NOMO-1 treated with dmso at 0.1 percent for 144 hours (cell line): ENCODE results near the gene ABI3.
"Not testable (repeated sequence)": the region's sequence is repeated elsewhere in the genome, so short reads cannot be mapped to it uniquely, and the experiment has no call there.

ENCODE experiments used
- DNase-seq: peaks from one replicate; lab custom pipeline; 2025; ENCODE audit not compliant: unreplicated experiment; lab: John Stamatoyannopoulos, UW

The ABI3 gene

DNA sequence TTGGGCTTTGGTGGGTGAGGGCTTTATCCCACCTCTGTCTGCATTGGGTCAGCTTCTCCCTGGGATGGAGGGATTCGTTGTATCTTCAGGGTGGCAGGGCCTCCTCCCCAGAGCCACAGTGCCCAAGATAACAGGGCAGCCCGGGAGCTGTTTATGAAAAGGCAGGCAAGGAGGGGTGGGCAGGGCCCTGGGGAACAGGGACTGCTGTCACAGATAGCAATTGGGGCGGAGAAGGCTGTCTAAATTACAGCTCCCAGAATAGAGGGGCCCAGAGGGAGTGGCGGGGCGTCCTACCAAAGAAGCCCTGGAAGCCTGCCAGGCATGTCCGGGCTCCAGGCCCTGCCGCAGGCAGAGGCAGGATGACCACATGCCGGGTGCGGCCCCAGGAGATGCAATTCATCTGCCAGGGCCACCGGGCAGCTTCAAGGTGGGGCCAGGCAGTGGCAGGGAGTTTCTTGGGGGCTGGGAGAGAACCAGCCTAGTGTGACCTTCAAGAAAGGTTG is 38.8 kb downstream of the ABI3 start:
- no peak for DNase-seq

DNA sequence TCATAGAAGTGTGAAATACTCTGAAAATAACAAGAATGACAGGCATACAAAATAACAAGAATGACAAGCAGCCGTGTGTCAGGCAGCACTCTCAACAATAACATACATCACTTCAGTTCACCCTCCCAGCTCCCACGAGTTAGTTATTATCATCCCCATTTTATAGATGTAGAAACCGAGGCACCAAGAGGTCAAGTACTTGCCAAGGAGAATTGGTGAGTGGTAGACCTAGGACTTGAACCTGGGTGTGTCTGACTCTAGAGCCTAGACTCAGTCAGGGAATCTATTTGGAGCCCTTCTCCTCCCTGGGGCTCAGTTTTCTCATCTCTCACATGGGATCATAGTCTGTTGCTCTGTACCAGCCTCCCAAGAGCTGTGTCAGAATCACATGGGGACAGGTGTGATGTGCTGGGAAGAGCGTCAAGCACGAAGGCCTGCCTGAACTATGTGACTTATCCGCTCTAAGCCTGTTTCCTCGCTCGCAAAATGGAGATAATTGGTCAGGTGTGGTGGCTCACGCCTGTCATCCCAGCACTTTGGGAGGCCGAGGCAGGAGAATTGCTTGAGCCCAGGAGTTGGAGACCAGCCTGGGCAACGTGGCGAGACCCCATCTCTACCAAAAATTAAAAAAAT is 39.5 kb downstream of the ABI3 start:
- DNase-seq, result no peak

DNA sequence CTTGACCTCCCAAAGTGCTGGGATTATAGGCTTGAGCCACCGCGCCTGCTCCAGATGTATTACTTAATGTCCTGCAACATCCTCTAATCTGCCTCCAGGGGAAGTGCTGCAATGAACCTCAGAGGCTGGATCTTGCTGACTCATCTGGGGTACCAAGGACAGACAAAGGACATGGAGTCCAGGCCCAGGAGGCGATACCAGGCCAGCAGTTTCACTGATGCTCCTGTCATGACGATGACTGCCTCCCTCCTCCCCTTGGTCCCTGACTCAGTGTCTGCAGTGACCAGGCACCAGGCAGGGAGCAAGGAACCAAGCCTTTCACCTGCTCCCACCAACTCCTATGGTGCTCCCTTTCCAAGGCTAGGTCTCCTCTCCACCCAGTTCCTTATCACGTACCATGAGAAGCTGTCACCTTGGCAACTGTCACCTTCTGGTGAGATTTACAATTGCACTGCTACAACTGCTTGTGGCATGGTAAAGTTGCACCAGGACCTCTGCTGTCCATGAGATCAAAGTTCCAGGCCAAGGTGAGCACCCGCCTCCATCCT is 41.7 kb downstream of the ABI3 start:
- peak; percentile 77 for DNase-seq

DNA sequence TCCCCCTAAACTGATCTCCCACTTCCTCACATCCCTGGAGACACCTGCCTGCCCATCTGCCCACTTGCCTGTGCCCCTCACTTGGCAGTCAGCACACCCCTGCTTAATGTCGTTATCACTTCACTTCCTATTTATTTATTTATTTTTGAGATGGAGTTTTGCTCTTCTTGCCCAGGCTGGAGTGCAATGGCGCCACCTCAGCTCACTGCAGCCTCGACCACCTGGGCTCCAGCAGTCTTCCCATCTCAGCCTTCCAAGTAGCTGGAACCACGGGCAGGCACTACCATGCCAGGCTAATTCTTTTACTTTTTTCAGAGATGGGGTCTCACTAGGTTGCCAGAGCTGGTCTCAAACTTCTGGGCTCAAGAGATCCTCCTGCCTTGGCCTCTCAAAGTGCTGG is 43.6 kb downstream of the ABI3 start:
- no peak for DNase-seq

DNA sequence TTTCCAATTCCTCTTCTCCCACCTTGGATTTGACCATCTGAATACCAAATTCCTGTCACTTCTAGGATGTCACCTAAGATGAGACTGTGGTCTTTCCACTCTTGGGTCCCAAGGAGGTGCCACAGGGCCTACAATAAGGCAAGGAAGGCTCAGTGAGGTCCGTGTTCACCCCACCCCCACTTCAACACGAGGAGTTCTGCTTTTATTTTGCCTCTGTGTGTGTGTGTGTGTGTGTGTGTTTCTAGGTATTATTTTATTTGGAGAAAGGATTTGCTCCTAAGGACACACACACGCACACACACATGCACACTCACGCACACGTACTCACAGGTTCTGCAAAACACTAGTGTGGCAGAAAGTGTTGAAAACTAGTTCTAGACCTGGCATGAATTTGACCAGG is 44.6 kb downstream of the ABI3 start:
- no peak for DNase-seq

DNA sequence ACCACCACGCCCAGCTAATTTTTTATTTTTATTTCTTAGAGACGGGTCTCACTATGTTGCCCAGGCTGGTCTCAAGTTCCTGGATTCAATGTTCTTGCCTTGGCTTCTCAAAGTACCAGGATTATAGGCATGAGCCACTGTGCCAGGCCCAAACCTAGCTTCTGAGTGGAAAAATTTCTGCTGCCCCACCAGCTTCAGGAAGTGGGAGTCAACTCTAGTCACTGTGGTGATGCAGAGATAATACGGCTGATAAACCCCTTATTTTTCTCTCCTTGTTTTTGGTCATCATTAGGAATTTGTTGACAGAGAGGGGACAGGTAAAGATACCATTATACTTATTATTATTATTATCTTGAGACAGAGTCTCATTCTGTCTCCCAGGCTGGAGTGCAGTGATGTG is 47.9 kb downstream of the ABI3 start:
- DNase-seq, result no peak

DNA sequence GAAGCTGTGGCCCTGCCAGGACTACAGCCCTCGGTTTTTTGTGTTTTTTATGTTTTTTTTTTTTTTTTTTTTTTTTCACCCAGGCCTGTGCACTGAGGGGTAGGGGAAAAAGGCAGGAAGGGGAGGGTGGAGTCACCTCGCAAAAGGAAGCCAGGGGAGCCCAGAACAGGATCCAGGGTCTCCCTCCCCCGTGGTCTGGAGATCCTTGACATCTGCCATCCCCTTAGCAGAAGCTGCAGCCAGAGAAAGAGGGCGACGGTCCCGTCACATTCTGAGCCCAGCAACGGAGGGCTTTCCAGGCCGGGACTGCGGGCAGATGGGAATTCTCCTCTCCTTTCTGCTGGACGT is 49.1 kb downstream of the ABI3 start:
- DNase-seq, result no peak

DNA sequence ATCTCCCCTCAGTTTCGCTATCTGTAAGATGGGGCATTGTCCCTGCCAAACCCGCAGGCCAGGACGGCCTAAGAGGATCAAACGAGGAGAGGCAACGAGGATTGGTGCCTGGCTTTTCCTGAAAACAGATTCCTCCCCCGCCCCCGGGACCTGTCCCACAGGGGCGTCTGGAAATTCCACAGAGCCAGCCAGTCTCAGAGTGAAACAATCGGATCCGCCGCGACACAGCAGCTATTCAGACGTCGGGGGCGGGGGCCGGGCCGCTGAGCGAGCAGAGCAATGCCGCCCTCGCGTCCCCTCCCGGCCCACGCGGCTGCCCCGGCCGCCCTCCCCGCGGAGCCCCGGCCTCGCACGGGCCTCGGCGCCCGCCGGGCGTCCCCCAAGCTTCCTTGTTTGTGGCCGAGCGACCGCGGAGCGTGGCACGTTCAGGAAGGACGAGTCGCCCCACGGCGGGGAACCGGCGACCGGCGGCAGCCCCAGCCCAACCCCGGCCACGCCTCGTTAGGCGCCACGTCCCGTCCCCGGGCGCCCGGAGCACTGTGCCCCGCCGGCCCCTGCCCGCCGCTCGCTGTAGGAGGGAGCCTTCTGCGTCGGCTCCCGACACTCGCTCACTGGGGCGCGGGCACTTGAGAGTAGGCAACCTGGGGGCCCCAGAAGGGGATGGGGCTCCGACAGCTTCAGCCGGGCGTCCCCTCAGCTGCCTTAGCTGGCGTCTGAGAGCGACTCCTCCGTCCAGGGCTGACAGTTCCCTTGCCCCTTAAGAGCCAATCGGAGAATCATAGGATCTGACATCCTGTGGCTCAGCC is 49.7 kb downstream of the ABI3 start:
- DNase-seq, result peak; percentile 50

DNA sequence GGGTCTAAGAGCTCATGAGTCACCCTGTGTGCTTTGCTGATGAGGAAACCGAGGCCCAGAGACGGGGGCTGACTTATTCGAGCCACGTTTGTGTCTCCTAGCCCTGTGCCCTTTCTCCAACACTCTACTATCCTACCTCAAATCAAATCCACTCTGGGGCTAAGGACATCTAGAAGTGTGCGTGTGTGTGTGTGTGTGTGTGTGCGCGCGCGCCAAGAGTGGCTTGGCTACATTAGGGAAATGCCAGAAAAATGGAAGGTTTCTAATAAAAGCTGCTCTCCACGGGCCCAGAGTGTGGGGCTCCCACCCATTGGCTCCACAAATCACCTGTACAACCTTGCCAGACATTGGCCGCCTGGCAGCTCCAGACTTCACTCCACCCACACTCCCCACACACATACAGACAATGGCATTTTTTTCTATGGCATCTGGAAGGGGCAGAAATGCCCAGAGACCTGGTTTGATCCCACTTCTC is 50.3 kb downstream of the ABI3 start:
- DNase-seq, result peak; percentile 78

DNA sequence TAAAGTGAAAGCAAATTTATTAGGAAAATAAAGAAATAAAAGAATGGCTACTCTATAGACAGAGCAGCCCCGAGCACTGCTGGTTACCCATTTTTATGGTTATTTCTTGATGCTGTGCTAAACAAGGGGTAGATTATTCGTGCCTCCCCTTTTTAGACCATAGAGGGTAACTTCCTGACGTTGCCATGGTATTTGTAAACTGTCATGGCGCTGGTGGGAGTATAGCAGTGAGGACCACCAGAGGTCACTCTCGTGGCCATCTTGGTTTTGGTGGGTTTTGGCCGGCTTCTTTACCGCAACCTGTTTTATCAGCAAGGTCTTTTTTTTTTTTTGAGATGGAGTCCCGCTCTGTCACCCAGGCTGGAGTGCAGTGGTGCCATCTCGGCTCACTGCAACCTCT is 51.0 kb downstream of the ABI3 start:
- DNase-seq, result not testable (repeated sequence)

DNA sequence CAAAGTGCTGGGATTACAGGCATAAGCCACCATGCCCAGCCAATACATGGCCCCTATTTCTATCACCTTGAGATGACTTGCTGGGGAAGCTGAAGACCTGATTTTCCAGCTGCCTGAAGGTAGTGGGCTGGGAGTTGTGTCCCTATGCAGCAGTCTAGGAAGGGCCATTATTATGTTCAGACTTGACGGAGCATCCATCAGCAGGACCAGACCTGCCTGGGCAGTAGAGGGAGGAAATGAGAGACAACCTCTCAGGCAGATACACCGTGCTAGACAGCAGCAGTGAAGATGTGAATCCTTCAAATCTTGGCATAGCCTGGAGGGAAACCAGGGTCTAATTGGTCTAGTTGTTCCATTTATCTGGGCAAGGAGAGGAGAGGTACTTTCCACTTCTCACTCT is 55.7 kb downstream of the ABI3 start:
- DNase-seq, result no peak

DNA sequence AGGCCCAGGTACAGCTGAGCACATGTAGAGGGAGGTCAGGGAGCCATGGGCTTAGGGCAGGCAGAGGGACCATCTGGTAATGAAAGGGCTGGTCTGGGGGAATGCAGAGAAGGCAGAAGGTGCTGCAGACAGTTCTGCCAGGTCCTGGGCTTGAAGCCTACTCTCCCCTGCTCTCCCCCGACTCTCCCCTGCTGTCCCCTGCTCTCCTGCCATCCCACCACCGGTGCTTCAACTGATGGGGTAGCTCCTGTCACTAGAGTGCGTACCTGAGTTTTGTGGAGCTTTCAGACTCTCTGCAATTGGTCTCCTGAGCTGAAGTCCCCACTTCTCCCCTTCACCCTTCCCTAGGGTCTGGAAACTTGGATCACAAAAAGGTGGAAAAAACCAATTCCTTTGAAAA is 57.4 kb downstream of the ABI3 start:
- DNase-seq, result no peak

DNA sequence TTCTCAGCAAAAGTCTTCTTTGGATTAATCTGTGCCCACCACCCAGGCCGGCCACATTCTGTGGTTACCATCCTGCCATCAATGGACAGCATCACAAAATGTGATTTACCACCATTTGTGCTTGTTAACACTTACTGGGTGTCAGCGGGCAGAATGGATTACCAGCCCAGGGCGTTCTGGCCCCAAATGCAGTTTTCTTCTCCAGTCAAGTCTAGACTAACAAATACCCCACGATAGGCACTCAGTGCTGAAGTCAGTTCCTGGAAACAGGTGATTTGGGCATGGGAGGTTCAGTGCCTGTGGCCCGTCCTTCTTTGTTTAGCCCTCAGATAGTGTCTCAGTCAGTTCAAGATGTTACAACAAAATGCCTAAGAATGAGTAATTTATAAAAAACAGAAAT is 58.8 kb downstream of the ABI3 start:
- DNase-seq, result no peak
